Activated CD4-positive, CD25-positive, alpha-beta regulatory T cell (primary cell): ENCODE results near the gene MACC1.
"Not testable (repeated sequence)": the region's sequence is repeated elsewhere in the genome, so short reads cannot be mapped to it uniquely, and the experiment has no call there.

Experiments
- DNase-seq, 4 experiments: peaks; one replicate each; lab custom pipeline; 2025; lab: John Stamatoyannopoulos, UW

Gene MACC1

DNA sequence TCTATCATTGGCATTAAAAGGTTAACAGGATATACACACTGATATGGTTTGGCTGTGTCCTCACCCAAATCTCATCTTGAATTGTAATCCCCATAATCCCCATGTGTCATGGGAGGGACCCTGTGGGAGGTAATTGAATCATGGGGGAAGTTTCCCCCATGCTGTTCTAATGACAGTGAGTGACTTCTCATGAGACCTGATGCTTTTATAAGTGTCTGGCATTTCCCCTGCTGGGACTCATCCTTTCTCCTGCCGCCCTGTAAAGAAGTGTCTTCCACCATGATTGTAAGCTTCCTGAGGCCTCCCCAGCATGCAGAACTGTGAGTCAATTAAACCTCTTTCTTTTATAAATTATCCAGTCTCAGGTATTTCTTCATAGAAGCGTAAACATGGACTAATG, 9.4 kb downstream of the MACC1 start:
- DNase-seq, result not testable (repeated sequence)

DNA sequence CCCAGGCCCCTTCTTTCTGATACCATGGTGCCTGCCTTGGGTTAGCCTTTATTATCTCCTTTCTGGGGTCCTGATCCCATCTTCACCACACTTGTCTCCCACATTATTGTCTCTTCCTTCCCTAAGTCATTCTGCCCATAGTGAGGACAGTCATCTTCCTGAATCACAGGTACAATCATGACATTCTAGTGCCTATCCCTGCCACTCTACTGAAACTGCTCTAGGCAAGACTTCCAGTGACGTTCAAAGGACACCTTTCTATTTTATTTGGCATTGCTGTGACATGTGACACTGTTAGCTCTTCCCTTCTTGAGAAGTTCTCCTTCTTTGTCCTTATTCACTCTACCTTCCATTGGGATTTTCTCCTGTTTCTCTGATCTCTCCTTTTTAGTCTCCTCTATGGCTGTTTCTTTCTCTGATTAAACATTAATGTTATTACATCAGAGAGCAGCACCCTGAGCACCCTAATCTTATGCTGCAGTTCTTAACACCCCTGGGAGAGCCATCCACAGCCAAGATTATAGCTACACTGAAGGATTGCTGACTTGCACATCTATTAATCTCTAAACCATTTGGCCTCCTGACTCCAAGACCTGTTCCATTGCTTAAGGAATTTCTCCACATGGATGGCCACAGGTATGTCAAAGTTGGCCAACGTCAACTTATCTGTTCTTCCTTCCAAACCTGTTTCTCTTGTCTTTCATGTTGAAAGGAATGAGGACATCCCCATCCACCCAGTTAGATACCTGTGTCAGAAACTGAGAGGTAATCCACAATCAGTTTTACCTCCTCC, 10.9 kb downstream of the MACC1 start:
- no peak for DNase-seq

DNA sequence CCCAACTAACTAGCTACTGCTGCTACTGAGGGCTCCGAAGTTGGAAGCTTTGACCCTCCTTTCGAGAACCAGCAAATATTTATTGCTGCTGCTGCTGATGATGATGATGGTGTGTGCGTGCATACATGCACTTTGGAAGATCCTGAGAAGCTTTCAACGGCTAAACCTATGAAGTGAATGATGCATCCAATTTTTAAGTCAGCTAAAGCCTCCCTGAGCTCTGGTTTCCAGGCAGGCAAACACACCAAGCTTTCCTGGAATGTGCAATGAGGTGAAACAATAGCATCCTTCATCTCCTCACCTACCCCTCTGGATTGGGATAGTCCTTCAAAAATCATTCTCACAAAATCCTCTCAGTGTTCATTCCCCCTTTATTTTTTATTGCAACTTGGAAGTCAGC, 13.9 kb downstream of the MACC1 start:
- no peak for DNase-seq

DNA sequence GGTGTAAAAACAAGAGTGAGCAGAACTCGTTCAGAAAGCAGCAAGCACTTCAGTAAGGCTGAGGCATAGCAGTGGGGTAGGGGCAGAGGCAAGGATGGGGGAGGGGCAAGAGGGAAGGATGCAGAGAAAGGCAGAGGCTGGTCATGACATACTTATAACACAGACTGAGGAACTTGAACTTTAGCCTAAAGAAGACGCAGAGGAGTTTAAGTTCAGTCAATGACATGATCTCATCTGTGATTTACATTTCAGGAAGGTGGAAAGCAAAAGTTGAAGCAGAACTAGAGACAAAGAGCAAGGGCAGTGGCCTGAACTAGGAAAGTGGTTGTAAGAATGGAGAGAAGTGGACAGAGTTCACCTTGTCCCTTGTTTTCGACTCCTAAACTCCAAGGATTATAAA, 15.8 kb downstream of the MACC1 start:
- no peak for DNase-seq

DNA sequence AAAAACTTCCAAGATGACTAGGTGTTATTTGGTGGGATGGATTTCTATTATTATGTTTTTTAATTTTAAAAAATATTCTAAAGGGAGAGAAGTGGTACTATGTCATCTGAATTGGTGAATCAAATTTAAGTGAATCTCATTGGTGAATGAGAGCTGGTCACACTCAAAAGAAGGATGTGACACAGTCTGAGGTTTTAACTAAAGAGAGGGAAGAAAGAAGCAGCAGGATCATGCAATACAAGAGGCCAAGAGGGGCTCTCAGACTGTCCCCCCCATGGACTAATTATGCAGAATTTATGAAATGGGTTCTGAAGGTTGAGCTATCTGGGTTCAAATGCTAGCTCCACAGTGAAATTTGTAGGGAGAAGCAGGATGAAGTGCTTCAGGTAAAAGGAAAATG, 16.2 kb downstream of the MACC1 start:
- DNase-seq, result no peak

DNA sequence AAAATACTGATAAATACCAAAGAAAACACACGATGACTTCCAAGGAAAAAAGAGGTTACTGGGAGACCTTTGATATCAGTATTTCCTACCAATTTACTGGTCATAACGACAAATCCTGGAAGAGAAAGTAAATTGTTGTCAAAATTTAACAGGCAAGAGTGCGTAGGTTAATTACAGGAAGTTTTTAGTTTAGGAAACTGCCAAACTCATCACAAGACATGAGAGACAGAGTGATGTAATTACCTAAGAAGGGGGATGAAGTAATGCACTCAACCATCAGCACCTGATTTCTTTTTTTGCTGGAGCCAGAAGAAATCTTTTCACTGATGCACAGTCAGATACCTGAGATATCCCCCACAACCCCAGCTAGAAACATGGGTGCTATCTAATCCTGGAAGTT, 16.8 kb downstream of the MACC1 start:
- no peak for DNase-seq

DNA sequence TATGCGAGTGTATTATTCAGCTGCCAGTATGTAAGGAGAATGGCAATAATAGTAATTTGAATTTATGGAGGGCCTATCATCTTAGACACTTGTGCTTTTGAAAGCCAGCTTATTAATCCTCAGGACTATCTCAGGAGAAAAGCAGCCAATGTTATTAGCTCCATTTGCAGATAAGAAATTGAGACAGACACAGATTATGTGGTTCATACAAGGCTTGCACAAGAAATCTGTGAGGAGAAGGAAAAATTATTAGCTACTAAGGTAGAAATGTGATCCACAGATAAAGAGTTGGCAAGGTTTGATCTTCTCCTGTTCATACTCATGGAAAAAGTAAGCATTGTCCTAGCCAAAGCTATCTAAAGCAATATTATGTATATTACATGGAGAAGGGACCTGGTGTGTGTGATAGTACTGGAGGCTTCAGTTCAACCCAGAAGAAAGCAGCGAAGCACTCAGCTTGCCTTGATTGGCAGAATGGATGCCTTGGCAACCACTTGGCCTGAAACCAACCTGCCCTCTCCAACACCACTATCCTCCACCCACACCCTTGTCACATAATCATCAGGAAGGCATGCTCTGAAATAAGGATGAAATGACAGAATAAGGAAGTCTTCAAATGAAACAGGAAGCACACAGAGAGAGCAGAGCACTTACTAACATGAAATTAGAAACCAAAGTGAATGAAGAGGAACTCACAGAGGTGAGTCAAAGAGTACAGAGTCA, 18.0 kb downstream of the MACC1 start:
- no peak for DNase-seq

DNA sequence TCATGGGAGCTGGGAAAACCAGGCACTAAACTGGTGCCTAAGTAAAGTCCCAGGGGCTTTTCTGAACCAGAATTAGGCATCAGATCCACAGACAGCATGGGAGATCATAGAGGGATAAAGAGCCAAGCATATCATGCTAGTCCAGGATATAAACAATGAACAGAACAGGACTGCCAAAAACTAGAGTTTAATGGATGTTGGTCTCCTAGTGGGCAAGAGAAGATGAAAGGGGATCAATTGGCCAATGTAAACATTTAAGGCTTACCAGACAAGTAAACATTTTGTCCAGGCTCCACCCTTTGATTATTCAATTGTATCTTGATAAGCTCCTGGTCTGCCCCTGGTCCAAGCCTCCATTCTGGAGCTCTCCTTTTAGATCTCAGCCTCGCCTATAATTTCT, 18.9 kb downstream of the MACC1 start:
- no peak for DNase-seq

DNA sequence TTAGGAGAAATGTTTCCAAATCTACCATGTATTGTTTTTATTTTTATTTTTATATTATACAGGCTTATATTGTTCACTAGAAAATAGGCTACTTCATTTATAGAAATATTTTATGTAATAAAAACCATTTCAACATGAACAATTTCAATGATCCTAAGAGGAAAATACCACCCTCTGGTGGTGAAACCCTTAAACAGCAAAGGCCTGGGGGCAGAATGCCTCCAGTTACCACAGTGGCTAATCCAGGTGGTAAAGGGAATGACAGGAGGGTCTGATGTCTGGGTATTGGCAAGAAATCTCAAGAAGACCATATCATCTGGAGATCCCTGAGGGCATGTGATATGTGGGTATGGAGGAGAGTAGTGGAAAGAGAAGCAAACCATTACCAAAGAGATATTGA, 19.3 kb downstream of the MACC1 start:
- DNase-seq, result no peak

DNA sequence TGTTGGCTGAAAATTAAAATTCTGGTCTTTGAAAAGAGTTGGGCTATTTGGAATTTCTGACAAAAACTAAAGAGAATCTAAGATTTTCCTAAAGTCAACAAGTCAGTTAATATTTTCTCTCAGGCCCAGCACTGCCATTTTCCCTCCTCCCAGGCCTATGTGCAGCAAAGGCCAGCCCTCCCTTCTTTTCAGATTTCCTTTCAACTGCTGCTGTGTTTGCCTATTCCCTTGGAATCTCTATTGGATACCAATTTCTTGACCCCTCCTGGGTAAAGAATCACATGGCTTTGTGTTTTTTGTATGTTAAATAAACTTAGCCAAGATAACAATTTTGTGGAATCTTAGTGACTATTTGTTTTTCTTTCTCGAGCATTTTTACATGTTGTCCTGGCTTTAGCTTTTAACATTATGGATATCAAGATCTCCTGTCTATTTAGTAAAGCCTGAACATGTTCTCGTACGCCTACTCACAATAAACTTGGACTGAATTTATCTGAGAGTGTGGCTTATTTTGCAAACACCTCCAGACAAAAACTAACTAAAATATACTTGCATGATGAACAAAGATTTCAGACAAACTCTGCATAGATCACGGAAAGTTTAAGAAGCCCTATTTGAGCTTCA, 19.9 kb downstream of the MACC1 start:
- DNase-seq, result no peak

DNA sequence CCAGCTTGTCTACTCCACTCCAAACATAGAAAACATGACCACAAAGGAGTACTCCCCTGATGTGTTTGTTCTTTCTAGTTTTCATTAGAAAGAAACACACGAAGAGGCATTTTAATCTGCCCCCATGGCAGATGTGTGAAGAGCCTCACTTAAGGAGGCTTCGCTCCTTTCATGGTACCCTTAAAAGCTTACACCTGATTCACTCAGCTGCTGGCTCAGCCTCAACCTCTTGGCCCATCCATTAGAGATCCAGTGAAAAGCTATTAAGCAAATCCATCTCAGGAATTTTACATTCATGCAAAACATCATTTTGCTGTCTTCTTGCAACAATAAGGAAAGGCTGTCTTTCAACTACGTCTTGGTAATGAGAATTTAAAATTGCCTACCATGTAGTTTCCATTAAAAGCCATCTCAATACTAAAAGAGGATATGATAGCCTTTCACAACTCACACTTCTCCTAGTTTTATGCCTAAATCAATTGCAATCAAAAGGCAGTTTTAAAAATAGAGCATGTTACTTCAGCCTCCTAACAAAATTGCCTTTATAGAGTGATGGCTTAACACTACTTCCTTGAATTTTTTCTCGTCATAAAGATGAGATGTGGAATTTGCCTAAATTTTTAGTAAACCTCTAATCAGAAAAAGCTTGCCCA, 22.7 kb downstream of the MACC1 start:
- no peak for DNase-seq

DNA sequence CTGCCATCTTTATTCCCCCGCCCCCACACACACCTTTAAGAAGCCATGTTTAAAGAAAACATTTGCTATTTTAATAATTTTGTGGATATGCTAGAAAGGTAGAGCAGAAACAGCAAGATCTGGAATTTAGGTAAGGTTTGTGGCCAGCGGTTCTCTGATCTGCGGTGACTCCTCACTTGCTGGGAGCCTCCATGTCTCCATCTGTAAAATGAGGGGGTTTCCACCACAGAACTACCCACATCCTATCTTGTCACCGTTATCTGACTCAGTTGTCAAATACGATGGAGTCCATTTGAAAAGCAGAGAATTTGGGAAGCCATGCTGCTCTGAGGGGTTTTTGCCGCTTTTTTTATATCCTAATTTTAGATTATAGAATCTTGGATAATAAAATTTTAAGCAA, 23.3 kb downstream of the MACC1 start:
- no peak for DNase-seq

DNA sequence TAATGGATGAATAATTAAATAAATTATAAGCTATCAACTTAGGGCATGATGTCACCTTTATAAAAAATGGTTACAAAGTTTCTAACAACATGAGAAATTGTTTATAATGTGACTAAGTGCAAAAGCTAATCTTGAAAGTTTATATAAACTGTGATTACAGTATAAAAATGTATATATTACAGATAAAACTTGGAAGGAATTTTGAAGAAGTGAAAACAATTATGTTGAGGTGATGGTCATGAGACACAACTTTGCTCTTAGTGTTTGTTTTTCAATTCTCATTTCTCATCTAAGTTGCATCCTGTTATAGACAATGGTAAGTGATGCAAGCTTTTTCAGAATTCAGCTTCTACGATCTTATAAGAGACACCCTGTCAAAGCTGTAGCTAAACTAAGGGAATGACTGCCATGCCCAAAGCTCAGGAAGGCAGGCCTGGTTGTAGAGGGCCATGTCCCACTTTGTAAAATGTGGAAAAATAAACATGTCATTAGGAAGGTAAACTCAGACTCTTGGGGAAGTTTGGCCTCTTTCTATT, 23.9 kb downstream of the MACC1 start:
- no peak for DNase-seq

DNA sequence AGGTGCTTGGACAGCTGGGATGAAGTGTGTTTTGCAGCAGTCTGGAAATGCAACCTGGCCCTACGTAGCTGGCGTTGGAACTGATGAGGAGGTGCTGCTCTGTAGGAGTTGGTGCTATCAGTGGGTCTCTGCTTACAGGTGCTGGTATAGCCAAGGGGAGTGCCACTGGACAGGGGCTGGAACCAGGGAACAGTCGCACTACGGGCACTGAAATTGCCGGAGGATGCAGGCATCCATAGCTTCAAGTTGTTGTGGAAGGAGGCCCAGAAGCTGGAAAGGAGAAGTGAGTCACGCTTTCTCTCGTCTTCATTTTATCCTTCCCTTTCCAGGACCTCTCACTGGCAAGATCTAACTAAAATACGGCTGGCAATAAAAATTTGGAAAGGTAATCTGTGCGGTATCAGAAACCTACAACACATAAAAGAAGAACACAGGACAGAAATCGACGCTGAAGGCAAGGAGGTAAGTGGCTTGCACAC, 25.8 kb downstream of the MACC1 start:
- no peak for DNase-seq

DNA sequence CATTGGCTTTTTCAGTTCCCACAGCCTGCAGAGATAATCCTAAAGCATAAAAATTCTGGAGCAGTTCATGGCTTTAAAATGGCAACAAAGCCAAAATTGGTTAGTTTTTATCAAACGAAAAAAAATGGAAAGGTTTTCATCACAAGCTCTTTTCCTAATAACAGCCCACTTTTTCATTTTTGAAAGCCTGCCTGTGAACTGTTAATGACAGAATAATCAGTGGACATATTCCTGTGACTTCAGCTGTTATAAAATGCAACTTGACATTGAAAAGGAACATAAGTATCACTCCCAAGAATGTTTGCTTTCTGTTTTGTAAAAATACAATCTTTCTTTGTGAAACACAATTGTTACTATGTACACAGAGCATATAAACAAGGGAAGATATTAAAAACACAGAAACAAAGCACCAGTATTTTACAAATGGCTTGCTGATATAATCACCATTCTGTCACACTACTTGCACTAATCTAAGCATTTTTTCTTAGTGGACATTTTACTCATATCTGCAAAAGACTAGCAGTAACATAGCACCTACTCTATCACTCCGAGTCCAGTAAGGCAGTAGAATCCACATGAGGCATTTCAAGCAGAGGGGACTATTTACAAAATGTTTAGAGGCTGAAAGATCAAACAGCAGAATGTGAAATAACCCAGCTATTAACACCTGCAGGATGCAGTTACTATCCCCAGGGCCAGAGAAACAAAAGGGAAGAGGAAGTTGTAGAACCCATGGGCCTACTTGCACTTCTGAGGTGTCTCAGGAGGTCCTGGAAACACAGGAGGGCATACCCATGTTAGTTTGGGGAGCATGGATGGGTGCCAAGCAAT, 26.4 kb downstream of the MACC1 start:
- no peak for DNase-seq

DNA sequence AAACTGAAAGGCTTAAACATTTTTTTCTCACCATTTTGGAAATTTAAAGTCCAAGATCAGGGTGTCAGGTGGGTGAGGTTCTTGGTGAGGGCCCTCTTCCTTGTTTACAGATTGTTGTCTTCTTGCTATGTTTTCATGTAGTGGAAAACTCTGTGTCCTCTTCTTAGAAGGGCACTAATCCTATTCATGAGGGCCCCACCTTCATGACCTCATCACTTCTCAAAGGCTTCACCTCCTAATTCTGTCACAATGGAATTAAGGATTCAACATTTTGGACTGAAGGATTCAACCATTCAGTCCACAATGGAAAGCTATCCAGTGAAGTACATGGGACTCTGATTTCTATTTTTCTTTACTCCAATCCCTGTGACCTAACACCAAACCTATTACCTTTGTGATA, 27.3 kb downstream of the MACC1 start:
- DNase-seq, result no peak

DNA sequence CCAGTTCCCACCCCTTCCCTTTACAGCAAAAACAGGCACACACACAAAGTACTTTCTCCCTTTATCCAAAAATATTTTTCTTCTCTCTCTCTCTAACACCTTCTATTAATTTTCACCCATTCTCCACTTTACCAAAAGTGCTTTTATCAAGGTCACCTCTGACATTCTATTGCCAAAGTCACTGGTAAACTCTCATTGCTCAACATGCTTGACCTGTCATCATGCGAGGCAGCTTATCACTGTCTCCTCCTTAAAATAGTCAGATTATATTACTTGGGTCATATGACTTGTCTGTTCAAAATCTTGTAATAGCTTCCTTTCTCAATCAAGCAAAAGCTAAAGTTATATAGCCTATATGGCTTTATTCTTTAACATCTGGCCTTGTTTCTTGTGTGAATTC, 28.6 kb downstream of the MACC1 start:
- DNase-seq, result no peak

DNA sequence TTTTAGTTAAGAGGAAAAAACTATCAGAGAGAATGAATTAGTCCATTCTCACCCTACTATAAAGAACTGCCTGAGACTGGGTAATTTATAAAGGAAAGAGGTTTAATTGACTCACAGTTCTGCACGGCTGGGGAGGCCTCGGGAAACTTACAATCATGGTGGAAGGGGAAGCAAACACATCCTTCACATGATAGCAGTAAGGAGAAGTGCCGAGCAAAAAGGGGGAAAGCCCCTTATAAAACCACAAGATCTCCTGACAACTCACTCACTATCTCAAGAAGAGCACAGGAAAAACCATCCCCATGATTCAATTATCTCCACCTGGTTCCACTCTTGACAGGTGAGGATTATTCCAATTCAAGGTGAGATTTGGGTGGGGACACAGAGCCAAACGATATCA, 29.3 kb downstream of the MACC1 start:
- DNase-seq, result not testable (repeated sequence)

DNA sequence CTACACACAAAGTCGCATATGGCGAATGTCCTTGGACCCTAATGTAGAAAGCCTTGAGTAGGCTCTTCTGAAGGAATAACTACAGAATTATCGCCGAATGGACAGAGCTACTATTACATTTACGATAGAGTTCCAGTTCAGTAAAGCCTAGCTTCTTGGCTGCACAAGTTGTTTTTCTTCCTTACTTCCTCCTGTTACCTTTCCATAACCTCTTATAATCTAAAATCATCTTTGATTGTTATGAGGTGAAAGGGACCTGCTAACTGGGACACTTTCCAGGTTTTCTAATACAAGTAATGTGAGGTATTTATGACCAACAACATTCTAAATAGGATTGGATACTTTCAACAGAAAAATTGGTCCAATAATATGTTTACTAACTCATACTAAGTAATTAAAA, 31.2 kb downstream of the MACC1 start:
- no peak for DNase-seq

DNA sequence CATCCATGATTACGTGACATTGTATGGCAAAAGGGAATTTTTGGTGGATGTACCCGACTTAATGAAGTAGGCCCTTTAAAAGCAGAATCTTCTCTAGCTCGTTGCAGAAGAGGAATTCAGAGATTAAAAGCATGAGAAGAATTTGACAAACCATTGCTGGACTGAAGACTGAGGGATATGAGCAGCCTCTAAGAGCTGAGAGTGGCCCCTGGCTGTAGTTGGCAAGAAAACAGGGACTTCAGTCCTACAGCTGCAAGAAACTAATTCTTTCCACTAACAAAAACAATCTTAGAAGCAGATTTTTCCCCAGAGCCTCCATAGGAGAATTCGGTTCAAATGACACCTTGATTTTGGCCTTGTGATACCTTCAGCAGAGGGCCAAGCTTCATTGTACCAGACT, 34.1 kb downstream of the MACC1 start:
- no peak for DNase-seq

DNA sequence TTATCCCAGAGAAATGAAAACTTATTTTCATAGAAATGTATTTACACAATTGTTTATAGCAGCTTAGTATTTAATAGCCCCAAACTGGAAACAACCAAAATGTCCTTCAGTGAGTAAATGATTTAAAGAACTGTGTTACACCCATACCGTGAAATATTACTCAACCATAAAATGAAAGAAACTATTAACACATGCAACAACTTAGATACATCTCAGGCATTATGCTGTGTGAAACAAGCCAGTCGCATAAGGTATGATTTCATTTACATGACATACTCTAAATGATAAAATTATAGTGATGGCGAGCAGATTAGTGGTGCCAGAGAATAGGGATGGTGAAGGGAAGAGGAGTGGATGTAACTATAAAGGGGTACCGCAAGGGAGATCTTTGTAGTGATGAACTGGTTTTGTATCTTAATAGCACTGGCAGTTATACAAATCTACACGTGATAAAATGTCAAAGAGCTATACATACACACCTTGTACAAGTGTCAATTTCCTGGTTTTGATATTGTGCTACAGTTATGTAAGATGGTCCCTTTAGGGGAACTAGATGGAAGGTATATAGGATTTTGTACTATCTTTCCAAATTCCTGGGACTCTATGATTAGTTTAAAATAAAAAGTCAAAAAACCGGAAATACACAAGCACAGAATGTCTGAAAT, 40.5 kb downstream of the MACC1 start:
- DNase-seq, result no peak
